HG02981 (cell line): ENCODE measurements around the gene JAZF1.
"Not testable (repeated sequence)": the region's sequence is repeated elsewhere in the genome, so short reads cannot be mapped to it uniquely, and the experiment has no call there.

ENCODE experiments used
- ATAC-seq: cut with Tn5 transposase; IDR thresholded peaks from one replicate; pipeline ENCODE4 v1.9.1; 2021; ENCODE audit warnings: mild to moderate bottlenecking, moderate library complexity; ENCODE audit not compliant: unreplicated experiment

Gene JAZF1

GRCh38 chr7:27861747-27862146 lies 318.8 kb downstream of the JAZF1 start:
- no peak for ATAC-seq

- no peak for ATAC-seq
Measured at GRCh38 chr7:27860800-27861199, 319.8 kb downstream of the JAZF1 start.

GRCh38 chr7:27856703-27857485 lies 323.7 kb downstream of the JAZF1 start:
- not testable (repeated sequence) for ATAC-seq

- no peak for ATAC-seq
Measured at GRCh38 chr7:27850531-27850930, 330.1 kb downstream of the JAZF1 start.

GRCh38 chr7:27846388-27846787 lies 334.2 kb downstream of the JAZF1 start:
- no peak for ATAC-seq

- ATAC-seq = no peak
Measured at GRCh38 chr7:27843584-27844305, 336.9 kb downstream of the JAZF1 start.

DNA sequence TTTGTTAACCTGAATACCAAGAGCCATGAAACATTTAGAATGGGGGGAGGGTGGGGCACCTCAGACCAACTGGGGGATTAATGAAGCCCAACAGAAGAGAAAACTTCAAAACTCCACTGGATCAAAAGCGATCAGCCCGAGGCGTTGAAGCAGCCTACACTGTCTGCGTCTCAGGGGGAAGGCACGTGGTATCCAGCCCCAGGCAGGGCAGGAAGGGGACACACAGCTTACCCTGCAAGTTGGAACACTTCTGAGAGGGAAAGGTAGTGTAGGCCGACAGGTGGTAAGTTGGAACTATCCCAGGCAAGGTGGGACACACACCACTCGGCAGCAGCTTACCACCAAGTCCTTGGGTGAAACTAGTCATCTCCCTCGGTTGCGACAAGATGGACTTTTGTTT lies 337.7 kb downstream of the JAZF1 start:
- no peak for ATAC-seq

- ATAC-seq = no peak
Measured at GRCh38 chr7:27842094-27842692, 338.4 kb downstream of the JAZF1 start.

- ATAC-seq = no peak
Measured at GRCh38 chr7:27840760-27841364, 339.7 kb downstream of the JAZF1 start.

- no peak for ATAC-seq
Measured at GRCh38 chr7:27840313-27840712, 340.3 kb downstream of the JAZF1 start.

GRCh38 chr7:27839099-27839498 lies 341.5 kb downstream of the JAZF1 start:
- no peak for ATAC-seq

- no peak for ATAC-seq
Measured at GRCh38 chr7:27836536-27836935, 344.1 kb downstream of the JAZF1 start.

DNA sequence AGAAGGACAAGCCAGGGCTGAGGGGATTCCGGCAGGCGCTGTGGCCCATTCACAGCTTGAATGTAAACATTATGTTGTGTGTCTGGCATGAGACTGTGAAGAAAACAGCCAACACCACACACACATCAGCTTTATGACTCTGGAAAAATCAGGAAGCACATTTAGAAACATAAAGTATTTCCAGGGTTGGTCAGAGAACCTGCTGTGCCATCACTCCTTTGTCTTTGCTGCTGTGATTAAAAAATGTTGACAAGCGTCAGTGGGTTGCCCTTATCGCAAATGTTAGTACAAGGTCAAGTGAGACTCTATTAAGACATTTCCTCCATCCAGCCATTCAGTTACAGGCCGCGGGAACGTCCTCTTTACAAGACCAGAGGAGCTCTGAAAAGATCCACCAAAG lies 345.2 kb downstream of the JAZF1 start:
- ATAC-seq = no peak

GRCh38 chr7:27834179-27834921 lies 346.2 kb downstream of the JAZF1 start:
- ATAC-seq = no peak

DNA sequence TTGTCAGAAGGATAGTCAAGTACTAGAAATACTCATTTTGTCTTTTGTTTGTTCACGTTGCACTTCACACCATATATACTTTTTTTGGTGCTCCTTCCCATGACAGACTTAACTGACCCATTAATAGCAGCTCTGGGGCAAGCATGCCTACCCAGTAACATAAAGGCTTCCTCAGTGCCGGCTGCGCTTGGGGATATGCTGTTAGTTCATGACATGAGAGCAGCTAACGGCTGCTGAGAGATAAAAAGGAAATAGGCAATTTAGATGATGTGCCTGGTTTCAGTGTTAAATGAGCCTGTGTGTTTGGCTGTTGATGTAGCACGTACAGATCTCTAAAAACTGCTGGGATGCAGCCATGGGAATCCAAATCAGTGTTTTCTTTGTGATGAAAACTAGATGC lies 354.2 kb downstream of the JAZF1 start:
- no peak for ATAC-seq

GRCh38 chr7:27825891-27826290 lies 354.7 kb downstream of the JAZF1 start:
- no peak for ATAC-seq

DNA sequence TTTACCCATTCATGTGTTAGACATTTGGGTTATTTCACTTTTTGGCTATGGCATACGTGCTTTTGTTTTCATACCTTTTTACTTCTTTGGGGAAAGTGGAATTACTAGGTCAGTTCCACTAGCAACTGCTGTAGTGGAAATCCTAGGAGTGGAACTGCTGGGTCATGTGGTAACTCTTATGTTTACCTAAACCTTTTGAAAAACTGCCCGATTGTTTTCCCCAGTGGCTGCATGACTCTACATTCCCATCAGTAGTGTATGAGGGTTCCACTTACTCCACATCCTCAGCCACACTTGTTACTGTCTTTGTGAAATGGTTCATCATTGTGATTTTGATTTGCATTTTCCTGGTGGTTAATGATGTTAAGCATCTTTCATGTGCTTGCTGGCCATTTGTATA lies 358.4 kb downstream of the JAZF1 start:
- ATAC-seq = no peak

DNA sequence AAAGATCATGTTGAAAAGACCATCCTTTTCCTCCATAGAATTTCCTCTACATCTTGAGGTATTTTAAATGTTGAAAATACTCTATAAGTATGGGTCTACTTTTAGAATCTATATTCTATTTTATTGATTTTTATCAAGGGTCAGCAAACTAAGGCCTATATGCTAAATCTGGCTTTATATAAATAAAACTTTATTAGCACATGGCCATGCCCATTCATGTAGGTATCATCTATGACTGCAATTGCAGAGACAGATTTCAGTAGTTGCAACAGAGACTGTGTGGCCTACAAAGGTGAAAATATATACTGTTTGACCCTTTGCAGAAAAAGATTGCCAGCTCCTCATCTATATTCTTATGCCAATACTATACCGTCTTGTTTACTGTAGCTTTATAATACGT lies 367.9 kb downstream of the JAZF1 start:
- no peak for ATAC-seq

DNA sequence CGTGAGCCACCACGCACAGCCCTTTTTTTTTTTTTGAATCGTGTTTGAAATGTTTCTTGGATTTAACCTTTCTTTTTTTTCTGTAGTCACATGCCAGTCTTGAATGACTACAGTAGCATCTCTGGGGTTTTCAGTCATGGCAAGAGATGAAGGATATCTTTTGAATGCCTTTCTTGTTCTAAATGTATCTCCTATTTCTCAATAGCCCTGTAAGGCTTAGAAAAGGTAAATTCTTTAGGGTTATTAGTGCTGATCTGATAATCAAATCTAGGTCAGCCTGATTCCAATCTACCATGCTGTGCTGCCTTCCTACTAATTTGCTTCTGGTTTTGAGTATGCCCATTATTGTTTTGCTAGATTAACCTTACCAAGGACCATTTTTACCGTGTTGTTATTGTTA lies 370.4 kb downstream of the JAZF1 start:
- no peak for ATAC-seq

DNA sequence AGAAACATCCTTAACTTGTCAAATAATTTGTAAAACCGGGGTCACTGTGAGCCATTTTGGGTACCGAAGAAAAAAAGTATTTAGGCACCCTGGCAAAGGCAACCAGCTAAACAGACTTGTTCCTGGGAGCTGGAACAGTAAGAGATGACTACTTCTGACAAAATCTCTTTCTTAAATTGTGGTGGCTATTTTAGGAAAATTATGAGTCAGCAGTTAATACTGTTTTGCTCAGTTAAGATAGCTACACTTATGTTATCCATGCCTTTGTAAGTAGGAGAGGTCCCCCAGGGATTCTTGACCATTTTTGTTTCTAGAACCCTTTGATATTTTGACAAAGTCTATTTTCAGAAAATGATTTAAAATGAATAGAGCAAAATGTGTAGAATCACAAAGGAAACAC lies 372.0 kb downstream of the JAZF1 start:
- ATAC-seq = no peak

- no peak for ATAC-seq
Measured at GRCh38 chr7:27804139-27804538, 376.5 kb downstream of the JAZF1 start.
